GM12801 (cell line): ENCODE data around the gene BTRC.

Experiments used
- TF ChIP-seq, protein P1 (sequence below): IDR thresholded peaks from one replicate; pipeline ENCODE4 v1.5.1; 2011; ENCODE audit warnings: control low read depth; ENCODE audit not compliant: insufficient read length; ENCODE audit errors: extremely low read depth

The BTRC gene

DNA sequence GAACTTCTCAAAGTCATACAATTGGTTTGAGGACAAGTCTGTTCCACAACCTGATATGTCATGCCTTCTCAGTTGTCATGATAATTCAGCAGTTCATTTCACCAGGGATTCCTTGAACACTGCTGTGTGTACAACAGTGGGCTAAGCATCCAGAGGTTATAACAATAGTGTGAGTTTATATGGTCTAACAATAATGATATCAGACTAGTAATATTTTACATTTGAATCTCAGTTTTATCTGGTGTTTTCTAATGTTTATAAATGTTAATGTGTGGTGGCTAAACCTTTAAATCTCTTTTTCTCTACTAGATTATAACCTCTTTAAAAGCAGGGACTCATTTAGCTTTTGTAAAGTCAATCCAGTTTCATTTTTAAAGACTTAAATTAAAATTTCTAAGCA, 48.7 kb downstream of the BTRC start:
- TF ChIP-seq, protein P1, sequence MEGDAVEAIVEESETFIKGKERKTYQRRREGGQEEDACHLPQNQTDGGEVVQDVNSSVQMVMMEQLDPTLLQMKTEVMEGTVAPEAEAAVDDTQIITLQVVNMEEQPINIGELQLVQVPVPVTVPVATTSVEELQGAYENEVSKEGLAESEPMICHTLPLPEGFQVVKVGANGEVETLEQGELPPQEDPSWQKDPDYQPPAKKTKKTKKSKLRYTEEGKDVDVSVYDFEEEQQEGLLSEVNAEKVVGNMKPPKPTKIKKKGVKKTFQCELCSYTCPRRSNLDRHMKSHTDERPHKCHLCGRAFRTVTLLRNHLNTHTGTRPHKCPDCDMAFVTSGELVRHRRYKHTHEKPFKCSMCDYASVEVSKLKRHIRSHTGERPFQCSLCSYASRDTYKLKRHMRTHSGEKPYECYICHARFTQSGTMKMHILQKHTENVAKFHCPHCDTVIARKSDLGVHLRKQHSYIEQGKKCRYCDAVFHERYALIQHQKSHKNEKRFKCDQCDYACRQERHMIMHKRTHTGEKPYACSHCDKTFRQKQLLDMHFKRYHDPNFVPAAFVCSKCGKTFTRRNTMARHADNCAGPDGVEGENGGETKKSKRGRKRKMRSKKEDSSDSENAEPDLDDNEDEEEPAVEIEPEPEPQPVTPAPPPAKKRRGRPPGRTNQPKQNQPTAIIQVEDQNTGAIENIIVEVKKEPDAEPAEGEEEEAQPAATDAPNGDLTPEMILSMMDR = no peak

DNA sequence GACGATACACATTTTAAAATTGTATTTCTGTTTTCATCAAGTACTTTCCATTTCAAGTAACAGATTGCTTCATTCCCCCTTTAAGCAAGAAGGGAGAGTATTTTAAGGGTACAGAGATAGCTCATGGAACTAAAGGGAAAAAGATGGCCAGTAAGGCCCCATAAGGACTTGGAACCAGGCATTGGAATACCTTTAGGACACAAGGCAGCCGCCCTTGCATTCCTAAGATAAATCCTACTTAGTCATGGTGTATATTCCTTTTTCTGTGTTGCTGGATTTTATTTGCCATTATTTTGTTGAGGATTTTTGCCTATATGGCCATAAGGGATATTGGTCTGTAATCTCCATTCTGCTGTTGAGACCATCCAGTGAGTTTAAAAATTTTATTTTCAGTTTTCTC, 49.2 kb downstream of the BTRC start:
- TF ChIP-seq, protein P1 = no peak

DNA sequence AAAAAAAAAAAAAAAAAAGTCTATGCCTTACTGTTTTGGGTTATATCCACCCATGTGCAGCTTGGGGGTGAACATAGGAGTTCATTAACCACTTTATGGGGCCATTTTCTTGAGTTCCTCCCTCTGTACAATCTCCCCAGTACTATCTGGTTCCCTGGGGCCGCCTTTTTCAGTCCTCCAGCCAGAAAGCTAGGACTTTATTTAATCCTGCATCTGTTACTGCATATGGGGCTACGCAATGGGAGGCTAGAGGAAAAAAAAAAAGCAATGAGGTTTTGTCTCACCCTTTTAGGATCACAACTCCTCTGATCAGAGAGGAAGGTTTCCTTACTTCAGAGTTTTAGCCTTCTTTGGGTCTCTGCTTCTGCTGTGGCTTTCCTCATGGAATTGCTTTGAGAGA, 51.0 kb downstream of the BTRC start:
- TF ChIP-seq, protein P1 = no peak

DNA sequence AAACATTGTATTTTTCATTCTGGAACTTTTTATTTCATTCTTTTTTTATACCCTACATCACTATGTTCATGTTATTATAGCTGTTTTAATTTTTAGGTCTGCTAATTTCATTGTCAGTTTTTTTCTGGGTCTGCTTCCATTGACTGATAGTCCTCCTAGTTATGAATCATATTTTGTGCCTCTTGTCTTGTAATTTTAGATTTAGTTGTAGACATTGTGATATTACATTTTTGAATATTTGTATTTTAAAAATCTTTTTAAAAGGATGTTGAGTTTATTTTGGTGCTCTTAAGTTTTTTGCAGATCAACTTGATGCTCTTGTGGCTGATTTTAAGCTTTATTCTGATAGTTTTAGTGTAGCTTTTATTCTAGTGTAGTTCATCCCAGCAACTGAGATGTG, 57.6 kb downstream of the BTRC start:
- TF ChIP-seq, protein P1 = no peak

DNA sequence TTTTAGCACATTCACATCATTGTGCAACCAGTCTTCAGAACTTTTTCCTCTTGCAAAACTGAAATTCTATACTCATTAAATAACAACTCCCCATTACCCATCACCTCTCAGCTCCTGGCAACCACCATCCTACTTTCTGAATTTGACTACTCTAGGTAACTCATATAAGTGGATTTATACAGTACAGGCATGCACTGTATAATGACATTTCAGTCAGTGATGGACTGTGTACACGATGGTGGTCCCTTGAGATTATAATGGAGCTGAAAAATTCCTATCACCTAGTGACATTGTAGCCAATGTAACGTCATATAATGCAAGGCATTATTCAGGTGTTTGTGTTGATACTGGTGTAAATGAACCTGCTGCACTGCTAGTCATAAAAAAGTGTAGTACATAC, 60.1 kb downstream of the BTRC start:
- TF ChIP-seq, protein P1 = no peak

DNA sequence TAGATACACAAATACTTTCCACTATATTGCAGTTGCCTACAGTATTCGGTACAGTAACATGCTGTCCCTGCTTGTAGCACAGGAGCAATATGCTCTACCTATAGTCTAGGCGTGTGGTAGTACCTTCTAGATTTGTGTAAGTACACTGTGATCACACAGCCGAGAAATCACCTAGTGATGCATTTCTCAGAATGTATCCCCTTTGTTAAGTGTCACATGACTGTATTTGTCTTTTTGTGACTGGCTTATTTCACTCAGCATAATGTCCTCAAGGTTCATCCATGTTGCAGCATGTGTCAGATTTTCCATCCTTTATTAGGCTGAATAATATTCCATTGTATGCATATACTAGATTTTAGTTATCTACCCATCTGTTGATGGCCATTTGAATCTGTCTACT, 61.9 kb downstream of the BTRC start:
- TF ChIP-seq, protein P1 = no peak

DNA sequence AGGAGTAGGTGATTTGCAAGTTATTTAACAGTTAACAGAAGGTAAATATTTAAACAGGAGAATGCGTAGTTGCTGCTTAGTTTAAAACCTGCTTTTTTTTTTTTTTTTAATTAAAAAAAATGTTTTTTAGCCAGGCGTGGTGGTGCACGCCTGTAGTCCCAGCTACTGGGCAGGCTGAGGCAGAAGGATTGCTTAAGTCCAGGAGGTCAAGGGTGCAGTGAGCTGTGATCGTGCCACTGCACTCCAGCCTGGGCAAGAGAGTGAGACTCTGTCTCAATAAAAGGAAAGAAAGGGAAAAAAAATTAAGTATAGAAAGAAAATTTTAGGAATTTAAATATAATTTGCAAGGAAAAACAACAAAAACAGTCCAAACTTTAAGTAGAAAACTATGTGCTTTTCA, 71.6 kb downstream of the BTRC start:
- TF ChIP-seq, protein P1 = no peak

DNA sequence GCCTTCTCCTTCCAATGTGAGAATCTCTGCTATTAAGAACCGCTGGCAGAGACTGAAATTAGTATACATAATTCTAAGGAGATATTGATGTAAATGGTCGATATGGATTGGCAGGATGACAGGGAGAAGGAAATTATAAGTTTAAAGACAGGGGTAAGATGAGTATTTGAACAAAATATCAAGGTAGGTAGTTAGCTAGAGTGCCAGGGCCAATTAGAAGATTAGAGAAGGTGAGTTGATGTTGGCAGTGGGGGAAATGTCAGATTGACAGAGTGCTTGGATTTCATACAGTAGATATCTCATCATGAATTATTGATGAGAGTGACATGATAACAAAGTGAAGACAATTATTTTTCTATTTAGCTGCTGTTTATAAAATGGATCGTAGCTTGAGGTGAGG, 74.1 kb downstream of the BTRC start:
- TF ChIP-seq, protein P1 = no peak
